AG04449 (cell line): ENCODE data around the gene GMCL1.

Experiments used
- CTCF ChIA-PET: fragments of 350-600 bp; formaldehyde crosslinking; extraction: SDS; loops from one replicate; lab custom pipeline; 2021; ENCODE audit warnings: antibody characterized with exemption; lab: Yijun Ruan, JAX
- POLR2A ChIA-PET: fragments of 400-600, 350-600 bp; formaldehyde crosslinking; extraction: SDS; loops from one replicate; lab custom pipeline; 2020; ENCODE audit warnings: antibody characterized with exemption, inconsistent platforms; lab: Yijun Ruan, JAX
- DNase-seq: peaks from one replicate; pipeline ENCODE4 v3.0.0-alpha.2; 2010; ENCODE audit warnings: low read depth, low spot score
- H3K4me3 ChIP-seq: 2 replicates; pipeline ENCODE4 v1.5.1; 2011; ENCODE audit warnings: low read depth, mild to moderate bottlenecking, control low read depth, low read length
- TF ChIP-seq, protein P1 (sequence below): IDR thresholded peaks from one replicate; pipeline ENCODE4 v1.5.1; 2011; ENCODE audit warnings: mild to moderate bottlenecking, moderate library complexity, low read length, control low read depth, inconsistent platforms; ENCODE audit not compliant: insufficient read depth; ENCODE audit errors: missing control alignments

Gene GMCL1

DNA sequence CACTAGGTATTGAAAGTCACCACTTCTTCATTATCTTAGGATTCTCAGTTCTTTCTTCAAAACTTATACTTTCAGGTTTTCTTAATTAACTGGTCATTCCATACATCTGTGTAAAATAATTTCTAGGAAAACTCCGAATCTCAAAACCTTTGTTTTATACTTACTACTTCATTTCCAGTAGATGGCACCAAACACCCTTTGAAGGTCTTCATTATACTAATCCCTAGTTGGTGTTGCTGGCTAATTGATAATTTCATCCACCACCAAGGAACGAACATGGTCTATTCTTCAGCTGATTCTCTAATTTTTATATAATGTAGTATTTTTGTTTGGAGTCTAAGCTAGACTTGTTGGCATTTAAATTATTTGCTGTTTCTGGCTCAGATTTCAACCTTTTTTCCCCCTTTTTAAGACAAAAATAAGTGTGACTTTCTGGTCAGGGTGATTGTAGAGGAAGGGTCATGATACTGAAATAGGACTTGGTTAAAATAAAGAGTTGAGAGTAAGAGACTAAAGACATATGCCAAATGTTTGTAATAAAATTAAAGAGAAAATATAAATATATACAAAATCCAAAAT is 82.6 kb downstream of the GMCL1 start:
- DNase-seq = no peak
- TF ChIP-seq, protein P1, sequence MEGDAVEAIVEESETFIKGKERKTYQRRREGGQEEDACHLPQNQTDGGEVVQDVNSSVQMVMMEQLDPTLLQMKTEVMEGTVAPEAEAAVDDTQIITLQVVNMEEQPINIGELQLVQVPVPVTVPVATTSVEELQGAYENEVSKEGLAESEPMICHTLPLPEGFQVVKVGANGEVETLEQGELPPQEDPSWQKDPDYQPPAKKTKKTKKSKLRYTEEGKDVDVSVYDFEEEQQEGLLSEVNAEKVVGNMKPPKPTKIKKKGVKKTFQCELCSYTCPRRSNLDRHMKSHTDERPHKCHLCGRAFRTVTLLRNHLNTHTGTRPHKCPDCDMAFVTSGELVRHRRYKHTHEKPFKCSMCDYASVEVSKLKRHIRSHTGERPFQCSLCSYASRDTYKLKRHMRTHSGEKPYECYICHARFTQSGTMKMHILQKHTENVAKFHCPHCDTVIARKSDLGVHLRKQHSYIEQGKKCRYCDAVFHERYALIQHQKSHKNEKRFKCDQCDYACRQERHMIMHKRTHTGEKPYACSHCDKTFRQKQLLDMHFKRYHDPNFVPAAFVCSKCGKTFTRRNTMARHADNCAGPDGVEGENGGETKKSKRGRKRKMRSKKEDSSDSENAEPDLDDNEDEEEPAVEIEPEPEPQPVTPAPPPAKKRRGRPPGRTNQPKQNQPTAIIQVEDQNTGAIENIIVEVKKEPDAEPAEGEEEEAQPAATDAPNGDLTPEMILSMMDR = no peak
- POLR2A ChIA-PET = interaction anchor here (0.5 kb wide), 1 partner anchor 251 kb away, joined by 3 read pairs; no protein-coding TSS in a partner anchor

DNA sequence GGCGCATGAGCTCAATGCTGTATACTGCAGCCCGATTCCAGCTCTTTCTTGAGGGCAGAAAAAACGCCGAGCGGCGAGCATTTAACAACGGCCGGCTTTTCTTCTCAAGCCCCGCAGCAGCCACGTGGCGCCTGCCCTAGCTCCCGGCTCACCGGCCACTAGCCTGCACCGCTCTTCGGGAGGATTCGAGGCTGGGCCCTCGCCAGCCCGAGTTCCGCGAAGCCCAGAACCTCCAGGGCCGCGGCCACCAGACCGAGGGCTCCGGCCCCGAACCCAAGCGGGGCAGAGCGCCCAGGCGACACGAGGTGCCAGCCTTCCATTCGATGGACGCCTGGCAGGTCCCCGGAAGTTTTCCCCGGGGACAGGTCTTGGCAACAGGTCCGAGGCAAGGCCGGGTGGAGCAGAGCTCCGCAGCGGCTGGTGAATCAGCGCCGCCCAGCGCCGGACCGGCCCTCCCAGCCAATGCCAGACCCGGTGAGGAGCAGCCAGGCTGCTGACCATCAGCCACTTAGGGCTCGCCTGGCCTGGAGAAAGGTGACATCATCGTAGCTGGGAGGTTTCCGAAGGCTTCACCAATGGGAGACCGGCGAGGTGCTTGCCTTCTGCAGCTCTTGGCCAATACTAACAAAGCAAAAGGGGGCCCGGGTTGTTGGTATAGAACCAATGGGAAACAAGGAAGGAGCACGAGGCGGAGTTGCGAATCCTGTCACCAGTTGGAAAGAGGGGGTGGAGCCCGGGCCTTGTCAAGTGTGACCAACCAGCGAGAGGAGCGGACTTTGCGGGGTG is 84.9 kb downstream of the GMCL1 start:
- ChIA-PET CTCF (interaction anchor here (0.7 to 4.8 kb wide), 29 partner anchors 12 to 703 kb away, joined by 3 to 146 read pairs (median 4); partner anchors contain the start of genes FAM136A, PCBP1, PCYOX1 and SNRNP27), POLR2A (interaction anchor here (0.5 to 2.6 kb wide), 32 partner anchors 17 to 379 kb away, joined by 3 to 23 read pairs (median 4); partner anchors contain the start of genes ANXA4, C2orf42, PCBP1 and PCYOX1)
- TF ChIP-seq, protein P1 = peak; percentile 46
- peak overlapping the region; percentile 74 for H3K4me3 ChIP-seq
- DNase-seq = peak; percentile 100

More for the DNA sequence above, 82.6 kb downstream of the GMCL1 start:
- CTCF ChIA-PET = interaction anchor here (0.6 to 4.8 kb wide), 34 partner anchors 10 to 390 kb away, joined by 3 to 146 read pairs (median 5); partner anchors contain the start of genes C2orf42, FAM136A, PCBP1 and PCYOX1
- H3K4me3 ChIP-seq = no peak overlapping the region

DNA sequence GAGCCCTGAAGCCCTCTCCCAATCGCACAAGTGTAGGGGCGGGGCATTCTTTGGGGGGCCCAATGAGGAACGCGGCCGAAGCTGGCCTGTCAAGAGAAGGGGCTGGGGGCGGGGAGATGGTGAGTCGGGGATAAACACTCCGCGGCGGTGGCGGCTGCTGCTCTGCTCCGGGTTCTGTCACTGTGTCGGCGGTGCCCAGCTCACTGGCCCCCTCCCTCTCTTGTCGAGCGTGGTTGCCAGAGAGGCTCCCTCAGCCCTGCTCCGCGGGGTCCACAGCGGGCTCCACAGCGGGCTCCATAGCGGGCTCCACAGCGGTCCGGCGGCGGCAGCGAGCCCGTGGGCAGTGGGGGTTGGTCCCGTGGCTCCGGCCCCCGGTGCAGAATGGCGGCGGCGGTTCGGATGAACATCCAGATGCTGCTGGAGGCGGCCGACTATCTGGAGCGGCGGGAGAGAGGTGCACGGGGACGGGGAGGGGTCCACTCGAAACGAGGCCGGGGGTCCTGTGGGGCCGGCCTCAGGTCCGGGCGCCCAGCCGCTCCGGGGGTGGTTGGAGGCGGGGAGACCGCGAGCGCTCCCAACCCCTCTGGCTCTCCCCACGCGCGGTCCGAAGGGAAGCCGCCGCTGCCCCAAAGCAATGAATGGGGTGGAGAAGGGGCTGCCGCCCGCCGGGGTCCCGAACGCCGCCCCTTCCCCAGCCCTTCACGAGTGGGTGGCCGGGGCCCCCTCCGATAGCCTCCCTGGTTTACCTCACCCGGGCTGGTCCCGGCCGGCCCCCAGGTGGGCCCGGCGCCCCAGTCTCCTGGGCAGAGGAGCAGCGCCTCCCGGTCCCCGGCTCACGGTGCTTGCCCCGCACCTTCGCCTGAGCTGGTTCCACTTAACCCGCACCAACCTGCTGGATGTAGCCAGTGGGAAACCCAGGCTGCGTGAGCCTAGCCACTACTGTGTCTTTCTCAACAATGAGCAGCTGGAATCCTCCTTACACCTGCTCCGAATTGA is 85.8 kb downstream of the GMCL1 start, which contains the start of gene MXD1:
Gene MXD1, plus strand, starts transcription at position 160 of the 996 bp plus-strand sequence. Its CDS starts 222 bp downstream, at position 382.
- CTCF ChIA-PET = interaction anchor here (0.7 to 4.8 kb wide), 14 partner anchors 16 to 387 kb away, joined by 3 to 146 read pairs (median 10); partner anchors contain the start of genes FAM136A, PCBP1 and SNRNP27
- peak within 1 kb of the TSS; percentile 80 for H3K4me3 ChIP-seq
- POLR2A ChIA-PET = interaction anchor here (0.5 to 2.6 kb wide), 27 partner anchors 16 to 378 kb away, joined by 3 to 23 read pairs (median 5); partner anchors contain the start of genes ANXA4, C2orf42, PCBP1 and PCYOX1

GRCh38 chr2:69916106-69916505 is 86.6 kb downstream of the GMCL1 start:
- ChIA-PET CTCF (interaction anchor here (0.7 to 4.8 kb wide), 3 partner anchors 154 to 386 kb away, joined by 3 to 36 read pairs (median 22); partner anchors contain the start of gene FAM136A), POLR2A (interaction anchor here (1.9 kb wide), 1 partner anchor 377 kb away, joined by 7 read pairs; the partner anchor contains the start of gene SNRPG)
- peak overlapping the region; percentile 80 for H3K4me3 ChIP-seq
- TF ChIP-seq, protein P1 = no peak
- DNase-seq = no peak

More for the DNA sequence above, 85.8 kb downstream of the GMCL1 start, which contains the start of gene MXD1:
- TF ChIP-seq, protein P1 = no peak
- no peak for DNase-seq

DNA sequence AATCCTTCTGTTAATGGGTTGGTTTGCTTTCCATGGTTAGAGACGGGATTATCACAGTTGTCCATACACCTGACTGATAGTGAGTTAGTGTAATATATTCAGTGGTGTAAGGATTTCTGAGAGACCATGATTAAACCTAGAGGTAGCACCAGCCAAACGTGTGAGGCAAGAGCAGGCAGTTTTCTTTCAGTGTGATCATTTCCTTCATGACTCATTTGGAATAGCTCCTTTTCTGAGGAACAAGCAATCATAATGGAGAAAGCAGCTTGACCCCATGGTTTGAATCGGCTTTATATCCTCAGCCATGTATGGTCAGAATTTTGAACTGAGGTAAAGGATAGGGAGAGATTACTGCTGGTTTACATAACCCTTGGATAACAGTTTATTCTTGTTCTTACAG is 88.4 kb downstream of the GMCL1 start:
- POLR2A ChIA-PET = no interaction called here
- DNase-seq = no peak
- H3K4me3 ChIP-seq = no peak overlapping the region
- TF ChIP-seq, protein P1 = no peak
- CTCF ChIA-PET = interaction anchor here (3.0 kb wide), 1 partner anchor 152 kb away, joined by 22 read pairs; no protein-coding TSS in a partner anchor
